Heart left ventricle (tissue), 13 donors: Measurements from ENCODE around the gene ABCC11.

Source experiments
- CTCF ChIP-seq, 12 donors: fragments of 200-600 bp; sonication (generic) in 4 of 12; IDR thresholded peaks; one replicate each; pipeline versions ENCODE4 v1.5.0 to v1.8.0; 2018 to 2022; ENCODE audit warnings: antibody characterized with exemption in 12 of 12, mild to moderate bottlenecking in 5 of 12
- POLR2A ChIP-seq, 2 donors: fragments of 450-650 bp; IDR thresholded peaks; one replicate each; pipeline ENCODE4 v1.6.1; 2017; ENCODE audit warnings: antibody characterized with exemption in 2 of 2, mild to moderate bottlenecking in 2 of 2, moderate library complexity in 2 of 2
- donor health status: ischemic (EF 13 %, LVEDD 7.1; RV severe dilation, severe dysfunction).
- donor health status: DM: no; HTN: yes; CAD: no.
- donor health status: DM: no; HTN: no; CAD: no.
- donor health status: ischemic (EF 25% LVEDD 6.9; RV normal size, moderate dysfunction).
- donor health status: ischemic (EF 25% LVEDD 5.7; RV mildly dilated, moderate dysfunction).
- donor health status: ischemic (EF 35%, LVEDD 5.7; RV mildly dilated, moderate dysfunction).
- donor health status: nonischemic (EF 11% LVEDD 7.7; RV severe dilation, severe dysfunction).
- donor health status: DM: yes; HTN: yes; CAD: no.
- donor health status: PGD.
- donor health status: ischemic (EF 29% LVEDD 5.4; RV normal size, mild dysfunction).
- donor health status: nonischemic (EF 23%, LVEDD 6.1; RV moderate dilation, normal function).

- TF ChIP-seq POLR2A (IDR thresholded peaks at IDR 0.05) (no peak), CTCF (IDR thresholded peaks at IDR 0.05) (no peak)
Observed at GRCh38 chr16:48282636-48283263, 35.4 kb upstream of the ABCC11 start.
